Prostate gland (tissue), 2 donors: ENCODE data around the gene NUDT7. TPM values are rescaled to one million over a fixed set of nuclear protein-coding genes. Genes with fewer than 3 reads are reported as not detected.

ENCODE experiments used
- DNase-seq: peaks from one replicate; pipeline ENCODE4 v3.0.0-alpha.2; 2019; ENCODE audit warnings: low spot score
- H3K27ac ChIP-seq, 2 donors: fragments of 200-600 bp; sonication (generic); 2 replicates each; pipeline ENCODE4 v1.5.1; 2017 to 2019
- H3K27me3 ChIP-seq: fragments of 200-600 bp; sonication (generic); replicated peaks from 2 replicates; pipeline ENCODE4 v1.5.1; 2019; ENCODE audit not compliant: insufficient read depth
- H3K36me3 ChIP-seq, 2 donors: fragments of 200-600 bp; sonication (generic); 1 replicate in 1 of 2; 2 replicates in 1 of 2; pipeline versions ENCODE4 v1.5.1 to v1.8.1; 2017 to 2019
- H3K4me1 ChIP-seq: fragments of 200-600 bp; sonication (generic); replicated peaks from 2 replicates; pipeline ENCODE4 v1.5.1; 2019
- H3K4me3 ChIP-seq, 2 donors: fragments of 200-600 bp; sonication (generic); 2 replicates each; pipeline ENCODE4 v1.5.1; 2017 to 2019
- H3K9me3 ChIP-seq: fragments of 200-600 bp; sonication (generic); 2 replicates; pipeline ENCODE4 v1.5.1; 2017
- POLR2A ChIP-seq: fragments of 450-650 bp; IDR thresholded peaks from one replicate; pipeline ENCODE4 v1.6.1; 2016; ENCODE audit warnings: antibody characterized with exemption, mild to moderate bottlenecking
- POLR2AphosphoS5 ChIP-seq: sonication (generic); formaldehyde crosslinking; IDR thresholded peaks from one replicate; pipeline ENCODE4 v1.6.1; 2017; ENCODE audit warnings: antibody characterized with exemption
- WGBS: methylation state at CpG from one replicate; pipeline ENCODE4 v1.1.5; 2018; 5-methylcytosine and 5-hydroxymethylcytosine counted together
- intact Hi-C: fragments of 100-400 bp; cut with DNase I; formaldehyde crosslinking; loops from one replicate; pipeline ENCODE4 v1.14.2; 2022
- total RNA-seq, 2 donors: library from RNA; depleted of rRNA; stranded (reverse); fragments of >200 nt; gene quantifications; one replicate each; pipeline ENCODE4 v1.1.0, GENCODE V29; 2016
- TF ChIP-seq, protein P1 (sequence below), 4 experiments: fragments of 200-600 bp in 2 of 4; fragments of 450-650 bp in 2 of 4; sonication (generic) in 2 of 4; IDR thresholded peaks; 1 replicate in 3 of 4; 2 replicates in 1 of 4; pipeline ENCODE4 v1.5.1; 2016 to 2019; ENCODE audit warnings: antibody characterized with exemption in 4 of 4, mild to moderate bottlenecking in 2 of 4, moderate library complexity in 2 of 4

Gene NUDT7
- total RNA-seq, 2 donors from 2014 or later = 18.7 to 20.0 TPM

DNA sequence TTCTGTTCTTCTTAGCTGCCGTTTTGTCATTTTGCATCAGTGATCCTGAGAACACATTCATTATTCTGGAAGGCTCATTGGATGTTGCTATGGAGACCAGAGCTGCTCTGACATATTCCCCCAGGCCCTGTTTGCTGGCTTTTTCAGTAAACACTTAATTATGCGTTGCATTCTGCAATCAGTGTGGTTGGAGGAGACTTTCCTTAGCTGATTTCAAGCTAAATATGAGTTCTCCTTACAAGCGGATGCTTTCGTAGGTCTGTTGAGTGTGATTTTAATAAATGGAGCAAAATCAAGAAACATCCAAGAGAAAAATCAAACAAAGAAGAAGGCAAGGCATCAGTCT lies 38.2 kb upstream of the NUDT7 start:
- H3K27me3 ChIP-seq = no peaks in the 10 kb centered on the region
- intact Hi-C loops = no loop called here
- no peak overlapping the region for H3K4me3 ChIP-seq
- no peaks in the 10 kb centered on the region for H3K36me3 ChIP-seq
- no peaks in the 10 kb centered on the region for H3K9me3 ChIP-seq
- 76% methylated on average over 4 of the region's 4 CpGs for WGBS
- TF ChIP-seq POLR2AphosphoS5 (no peak), POLR2A (no peak)
- TF ChIP-seq, protein P1, sequence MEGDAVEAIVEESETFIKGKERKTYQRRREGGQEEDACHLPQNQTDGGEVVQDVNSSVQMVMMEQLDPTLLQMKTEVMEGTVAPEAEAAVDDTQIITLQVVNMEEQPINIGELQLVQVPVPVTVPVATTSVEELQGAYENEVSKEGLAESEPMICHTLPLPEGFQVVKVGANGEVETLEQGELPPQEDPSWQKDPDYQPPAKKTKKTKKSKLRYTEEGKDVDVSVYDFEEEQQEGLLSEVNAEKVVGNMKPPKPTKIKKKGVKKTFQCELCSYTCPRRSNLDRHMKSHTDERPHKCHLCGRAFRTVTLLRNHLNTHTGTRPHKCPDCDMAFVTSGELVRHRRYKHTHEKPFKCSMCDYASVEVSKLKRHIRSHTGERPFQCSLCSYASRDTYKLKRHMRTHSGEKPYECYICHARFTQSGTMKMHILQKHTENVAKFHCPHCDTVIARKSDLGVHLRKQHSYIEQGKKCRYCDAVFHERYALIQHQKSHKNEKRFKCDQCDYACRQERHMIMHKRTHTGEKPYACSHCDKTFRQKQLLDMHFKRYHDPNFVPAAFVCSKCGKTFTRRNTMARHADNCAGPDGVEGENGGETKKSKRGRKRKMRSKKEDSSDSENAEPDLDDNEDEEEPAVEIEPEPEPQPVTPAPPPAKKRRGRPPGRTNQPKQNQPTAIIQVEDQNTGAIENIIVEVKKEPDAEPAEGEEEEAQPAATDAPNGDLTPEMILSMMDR (IDR thresholded peaks at IDR 0.05) = no peak
- no peak overlapping the region for H3K27ac ChIP-seq
- no peak for DNase-seq
- H3K4me1 ChIP-seq = no peaks in the 10 kb centered on the region

DNA sequence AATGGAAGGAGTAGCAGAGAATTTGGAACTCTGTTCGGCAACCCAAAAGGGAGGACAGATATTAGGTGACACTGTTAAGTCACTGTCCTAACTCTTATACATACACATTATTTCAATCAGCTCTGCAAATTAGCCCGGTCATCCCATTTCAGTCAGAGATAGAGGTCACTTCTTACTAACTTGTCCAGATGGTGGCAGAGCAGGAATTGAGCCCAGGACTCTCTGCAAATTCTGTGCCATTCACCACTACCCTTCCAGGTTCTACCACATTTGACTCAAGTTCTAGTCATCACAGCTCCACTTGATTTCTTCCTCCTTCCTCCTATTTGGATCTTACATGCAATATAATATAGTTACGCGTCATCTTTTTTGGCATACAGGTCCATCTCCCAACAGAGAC lies 35.9 kb upstream of the NUDT7 start:
- DNase-seq = no peak
- 83% methylated on average over 4 of the region's 4 CpGs for WGBS
- Histone ChIP-seq H3K27ac (no peak overlapping the region), H3K36me3 (no peaks in the 10 kb centered on the region), H3K4me1 (no peaks in the 10 kb centered on the region), H3K4me3 (no peak overlapping the region), H3K27me3 (no peaks in the 10 kb centered on the region), H3K9me3 (no peaks in the 10 kb centered on the region)
- intact Hi-C loops = no loop called here
- TF ChIP-seq POLR2A = no peak
- TF ChIP-seq, protein P1 (IDR thresholded peaks at IDR 0.05) = no peak
- TF ChIP-seq POLR2AphosphoS5 = no peak

DNA sequence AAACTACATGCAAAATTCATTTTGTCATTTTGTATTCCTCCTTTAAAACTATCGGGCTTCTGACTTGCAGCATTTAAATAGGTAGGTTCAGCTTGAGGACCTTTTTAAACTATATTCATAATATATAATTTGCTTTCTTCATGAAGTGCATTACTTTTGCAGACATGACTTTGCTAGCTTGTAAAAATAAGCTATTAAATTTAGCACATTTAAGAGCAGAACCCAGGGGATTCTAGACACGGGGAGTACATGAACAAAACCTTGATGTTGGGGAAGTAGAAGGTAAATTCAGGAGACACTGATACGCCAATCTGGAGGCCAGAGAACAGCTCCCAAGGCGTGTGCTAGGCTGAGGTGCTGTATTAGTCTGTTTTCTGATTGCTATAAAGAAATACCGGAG lies 32.3 kb upstream of the NUDT7 start:
- H3K9me3 ChIP-seq = no peaks in the 10 kb centered on the region
- H3K27me3 ChIP-seq = no peaks in the 10 kb centered on the region
- no peak for DNase-seq
- intact Hi-C loops = no loop called here
- H3K4me1 ChIP-seq = no peaks in the 10 kb centered on the region
- WGBS = 67% methylated on average over 5 of the region's 5 CpGs
- H3K4me3 ChIP-seq = no peak overlapping the region
- H3K36me3 ChIP-seq = no peaks in the 10 kb centered on the region
- H3K27ac ChIP-seq = no peak overlapping the region
- TF ChIP-seq POLR2AphosphoS5 (no peak), POLR2A (no peak)
- TF ChIP-seq, protein P1 (IDR thresholded peaks at IDR 0.05) = no peak

DNA sequence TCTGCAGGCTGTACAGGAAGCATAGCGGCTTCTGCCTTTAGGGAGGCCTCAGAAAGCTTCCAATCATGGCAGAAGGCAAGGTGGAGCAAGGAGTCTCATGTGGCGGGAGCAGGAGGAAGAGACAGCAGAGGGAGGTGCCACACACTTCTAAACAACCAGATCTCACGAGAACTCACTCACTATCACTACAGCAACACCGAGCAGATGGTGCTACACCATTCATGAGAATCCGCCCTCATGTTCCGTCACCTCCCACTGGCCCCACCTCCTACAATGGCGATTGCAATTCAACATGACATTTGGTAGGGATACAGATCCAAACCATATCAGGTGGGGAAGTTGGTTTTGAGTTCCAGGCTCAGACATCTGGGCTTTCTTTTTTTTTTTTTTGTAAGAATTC lies 31.9 kb upstream of the NUDT7 start:
- no peaks in the 10 kb centered on the region for H3K27me3 ChIP-seq
- TF ChIP-seq POLR2A (no peak), POLR2AphosphoS5 (no peak)
- TF ChIP-seq, protein P1 (IDR thresholded peaks at IDR 0.05) = no peak

GRCh38 chr16:77692612-77693011 lies 29.7 kb upstream of the NUDT7 start:
- H3K36me3 ChIP-seq = no peaks in the 10 kb centered on the region
- H3K27ac ChIP-seq = no peak overlapping the region
- DNase-seq = no peak
- TF ChIP-seq POLR2A = no peak
- no peak for TF ChIP-seq POLR2AphosphoS5
- TF ChIP-seq, protein P1 (IDR thresholded peaks at IDR 0.05) = no peak
- no peaks in the 10 kb centered on the region for H3K4me1 ChIP-seq
- intact Hi-C loops = no loop called here
- no peak overlapping the region for H3K4me3 ChIP-seq
- 96% methylated on average over 1 of the region's 1 CpG for WGBS
- H3K9me3 ChIP-seq = no peaks in the 10 kb centered on the region
- H3K27me3 ChIP-seq = no peaks in the 10 kb centered on the region

More for the DNA sequence above, 31.9 kb upstream of the NUDT7 start:
- no peaks in the 10 kb centered on the region for H3K9me3 ChIP-seq
- intact Hi-C loops = no loop called here
- no peak overlapping the region for H3K27ac ChIP-seq
- DNase-seq = no peak
- no peaks in the 10 kb centered on the region for H3K36me3 ChIP-seq
- H3K4me3 ChIP-seq = no peak overlapping the region
- WGBS = 75% methylated on average over 7 of the region's 7 CpGs
- no peaks in the 10 kb centered on the region for H3K4me1 ChIP-seq
